Thyroid gland (tissue), 4 donors: ENCODE data around the gene GSX1. TPM values are rescaled to one million over a fixed set of nuclear protein-coding genes. Genes with fewer than 3 reads are reported as not detected.

Experiments
- DNase-seq, 2 donors: peaks; one replicate each; pipeline ENCODE4 v3.0.0-alpha.2; 2019
- H3K27ac ChIP-seq, 3 donors: fragments of 200-600 bp; sonication (generic); 1 replicate in 2 of 3; 2 replicates in 1 of 3; pipeline ENCODE4 v1.5.1; 2016 to 2019; ENCODE audit warnings: mild to moderate bottlenecking in 1 of 3, moderate library complexity in 1 of 3
- H3K27me3 ChIP-seq: fragments of 200-600 bp; sonication (generic); one replicate; pipeline ENCODE4 v1.5.1; 2019
- H3K36me3 ChIP-seq, 2 donors: fragments of 200-600 bp; sonication (generic); one replicate each; pipeline ENCODE4 v1.5.1; 2016 to 2019
- H3K4me1 ChIP-seq, 2 donors: fragments of 200-600 bp; sonication (generic); one replicate each; pipeline ENCODE4 v1.5.1; 2017 to 2019
- H3K4me3 ChIP-seq, 3 donors: fragments of 200-600 bp; sonication (generic); replicated peaks in 1 of 3; 1 replicate in 2 of 3; 2 replicates in 1 of 3; pipeline ENCODE4 v1.5.1; 2016; ENCODE audit warnings: mild to moderate bottlenecking in 1 of 3
- H3K9me3 ChIP-seq: fragments of 200-600 bp; sonication (generic); one replicate; pipeline ENCODE4 v1.5.1; 2017
- CTCF ChIP-seq, 6 experiments: fragments of 200-600 bp in 3 of 6; fragments of 450-650 bp in 3 of 6; sonication (generic) in 3 of 6; IDR thresholded peaks; one replicate each; pipeline ENCODE4 v1.5.1; 2016 to 2019; ENCODE audit warnings: antibody characterized with exemption in 6 of 6, mild to moderate bottlenecking in 2 of 6, inconsistent platforms in 1 of 6, moderate library complexity in 1 of 6
- POLR2A ChIP-seq, 2 donors: fragments of 450-650 bp; IDR thresholded peaks; one replicate each; pipeline ENCODE4 v1.6.1; 2017; ENCODE audit warnings: antibody characterized with exemption in 2 of 2, mild to moderate bottlenecking in 2 of 2, moderate library complexity in 1 of 2
- WGBS, 2 donors: methylation state at CpG; one replicate each; pipeline ENCODE4 v1.1.5; 2017; 5-methylcytosine and 5-hydroxymethylcytosine counted together
- intact Hi-C: fragments of 100-400 bp; cut with DNase I; formaldehyde crosslinking; loops from one replicate; pipeline ENCODE4 v1.15.1; 2023
- total RNA-seq, 4 donors: library from RNA; depleted of rRNA; stranded (reverse); fragments of >200 nt; gene quantifications; one replicate each; pipeline ENCODE4 v1.2.3, GENCODE V29; 2016

Gene GSX1
- total RNA-seq, 4 donors from 2014 or later = not detected

GRCh38 chr13:27822258-27822872 lies 30.1 kb downstream of the GSX1 start:
- Histone ChIP-seq H3K27me3 (no peaks in the 10 kb centered on the region), H3K4me1 (peaks cover 0 to 6% of the 10 kb centered on the region in 2 donors), H3K36me3 (no peaks in the 10 kb centered on the region), H3K4me3 (no peak overlapping the region), H3K9me3 (no peaks in the 10 kb centered on the region), H3K27ac (no peak overlapping the region)
- no peak for TF ChIP-seq POLR2A (IDR thresholded peaks at IDR 0.05)
- no peak for TF ChIP-seq CTCF (IDR thresholded peaks at IDR 0.05)
- DNase-seq = no peak
- WGBS, 2 donors = 2 to 3% methylated on average over 17 of the region's 17 CpGs
- intact Hi-C loops = loop anchor here (10.0 kb wide), 1 partner anchor 838 kb away; no protein-coding TSS in a partner anchor

- Histone ChIP-seq H3K27ac (no peak overlapping the region), H3K4me1 (peaks cover 0 to 6% of the 10 kb centered on the region in 2 donors), H3K9me3 (no peaks in the 10 kb centered on the region), H3K36me3 (no peaks in the 10 kb centered on the region), H3K27me3 (no peaks in the 10 kb centered on the region), H3K4me3 (no peak overlapping the region)
- TF ChIP-seq CTCF (IDR thresholded peaks at IDR 0.05) (no peak), POLR2A (IDR thresholded peaks at IDR 0.05) (no peak)
- WGBS, 2 donors = 1 to 2% methylated on average over 18 of the region's 18 CpGs
- intact Hi-C loops = loop anchor here (10.0 kb wide), 1 partner anchor 838 kb away; no protein-coding TSS in a partner anchor
- no peak for DNase-seq
Measured at GRCh38 chr13:27822873-27823311, 30.6 kb downstream of the GSX1 start.

- WGBS, 2 donors = 12% methylated on average over 3 of the region's 3 CpGs
- Histone ChIP-seq H3K36me3 (no peaks in the 10 kb centered on the region), H3K27me3 (no peaks in the 10 kb centered on the region), H3K9me3 (no peaks in the 10 kb centered on the region), H3K4me3 (no peak overlapping the region), H3K4me1 (peaks cover 0 to 6% of the 10 kb centered on the region in 2 donors), H3K27ac (no peak overlapping the region)
- TF ChIP-seq CTCF (IDR thresholded peaks at IDR 0.05) (no peak), POLR2A (IDR thresholded peaks at IDR 0.05) (no peak)
- DNase-seq = no peak
- intact Hi-C loops = loop anchor here (10.0 kb wide), 1 partner anchor 839 kb away; no protein-coding TSS in a partner anchor
Measured at GRCh38 chr13:27824121-27824520, 31.8 kb downstream of the GSX1 start.

GRCh38 chr13:27825072-27825471 lies 32.8 kb downstream of the GSX1 start:
- intact Hi-C loops = loop anchor here (5.0 to 10.0 kb wide), 3 partner anchors 343 to 840 kb away; no protein-coding TSS in a partner anchor
- Histone ChIP-seq H3K36me3 (no peaks in the 10 kb centered on the region), H3K27ac (no peak overlapping the region), H3K4me1 (peaks cover 0 to 10% of the 10 kb centered on the region in 2 donors), H3K9me3 (no peaks in the 10 kb centered on the region), H3K27me3 (no peaks in the 10 kb centered on the region), H3K4me3 (no peak overlapping the region)
- 17 to 25% methylated on average over 5 of the region's 5 CpGs for WGBS, 2 donors
- TF ChIP-seq POLR2A (IDR thresholded peaks at IDR 0.05) (no peak), CTCF (IDR thresholded peaks at IDR 0.05) (no peak)
- no peak for DNase-seq
